H1 (cell line): ENCODE results near the gene GLRA1.

ENCODE experiments used
- CTCF ChIP-seq, 3 experiments: IDR thresholded peaks; 1 replicate in 2 of 3; 2 replicates in 1 of 3; pipeline versions ENCODE4 v1.5.1 to v1.6.1; 2011; ENCODE audit warnings: low read length in 3 of 3, mild to moderate bottlenecking in 3 of 3, inconsistent platforms in 2 of 3, low read depth in 1 of 3, moderate library complexity in 1 of 3; ENCODE audit not compliant: insufficient read depth in 1 of 3; ENCODE audit errors: control extremely low read depth in 1 of 3
- EZH2 ChIP-seq: fragments of 200-600 bp; sonication (generic); IDR thresholded peaks from 2 replicates; pipeline ENCODE4 v1.7.1; 2012; ENCODE audit warnings: low read depth, mild to moderate bottlenecking, moderate library complexity, low read length, inconsistent platforms; ENCODE audit not compliant: severe bottlenecking
- FOSL1 ChIP-seq: IDR thresholded peaks from 2 replicates; pipeline ENCODE4 v1.6.1; 2011; ENCODE audit warnings: mild to moderate bottlenecking, low read depth, low read length, moderate library complexity; ENCODE audit not compliant: insufficient read depth
- POLR2AphosphoS5 ChIP-seq: IDR thresholded peaks from 2 replicates; pipeline ENCODE4 v1.6.1; 2011; ENCODE audit warnings: low read depth, low read length

- TF ChIP-seq CTCF (IDR thresholded peaks at IDR 0.05; ENCODE audit: control extremely low read depth in 1 of 3, insufficient read depth in 1 of 3, low read depth in 1 of 3, low read length in 3 of 3) (no peak), EZH2 (no peak), POLR2AphosphoS5 (no peak), FOSL1 (no peak)
Observed at GRCh38 chr5:151784141-151784540, 140.5 kb downstream of the GLRA1 start.
